ENCODE measurements around the gene FBN1.

Gene FBN1

GRCh38 chr15:48647962-48648361 lies 2.5 kb upstream of the FBN1 start:
- peaks cover 13% of the 10 kb centered on the region for H3K4me1 ChIP-seq (ENCODE audit: control insufficient read depth, insufficient read depth, low read length)
- H3K9me3 ChIP-seq (ENCODE audit: control insufficient read depth, insufficient read depth, low read length) = no peaks in the 10 kb centered on the region
- no peak overlapping the region for H3K4me3 ChIP-seq (ENCODE audit: low read depth, low read length)
- H3K27me3 ChIP-seq (ENCODE audit: control insufficient read depth, insufficient read depth, low read length) = peaks cover 37% of the 10 kb centered on the region
- no peaks in the 10 kb centered on the region for H3K36me3 ChIP-seq (ENCODE audit: control insufficient read depth, insufficient read depth, low read length)
- no peak overlapping the region for H3K9ac ChIP-seq (ENCODE audit: low read depth, low read length)

DNA sequence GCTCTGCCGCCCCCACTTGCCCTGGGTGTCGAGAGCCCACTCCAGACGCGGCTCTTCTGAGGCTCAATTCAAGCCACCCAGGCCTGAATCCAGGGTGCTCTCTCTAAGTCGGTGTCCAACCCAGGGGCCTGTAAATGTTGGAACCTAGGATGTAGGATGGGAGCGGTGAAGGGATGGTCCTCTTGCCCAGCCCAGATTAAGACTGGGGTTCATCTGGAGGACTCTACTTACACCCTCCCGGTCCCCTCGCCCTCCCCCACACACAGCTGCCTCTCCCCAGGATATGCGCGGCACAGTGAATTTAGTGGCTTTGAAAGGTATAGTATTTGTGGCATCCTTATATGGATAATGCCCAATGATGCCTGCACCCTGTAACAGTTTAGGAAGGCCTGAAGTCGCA lies 822 bp upstream of the FBN1 start:
- Histone ChIP-seq H3K4me3 (ENCODE audit: low read depth, low read length) (peak overlapping the region; percentile 69), H3K9me3 (ENCODE audit: control insufficient read depth, insufficient read depth, low read length) (no peaks in the 10 kb centered on the region), H3K9ac (ENCODE audit: low read depth, low read length) (peak overlapping the region; percentile 24), H3K4me1 (ENCODE audit: control insufficient read depth, insufficient read depth, low read length) (peaks cover 13% of the 10 kb centered on the region), H3K36me3 (ENCODE audit: control insufficient read depth, insufficient read depth, low read length) (no peaks in the 10 kb centered on the region), H3K27me3 (ENCODE audit: control insufficient read depth, insufficient read depth, low read length) (peaks cover 42% of the 10 kb centered on the region)

GRCh38 chr15:48644827-48645557 lies 517 bp downstream of the FBN1 start:
- peak overlapping the region; percentile 69 for H3K4me3 ChIP-seq (ENCODE audit: low read depth, low read length)
- no peaks in the 10 kb centered on the region for H3K36me3 ChIP-seq (ENCODE audit: control insufficient read depth, insufficient read depth, low read length)
- no peaks in the 10 kb centered on the region for H3K9me3 ChIP-seq (ENCODE audit: control insufficient read depth, insufficient read depth, low read length)
- no peak overlapping the region for H3K9ac ChIP-seq (ENCODE audit: low read depth, low read length)
- H3K27me3 ChIP-seq (ENCODE audit: control insufficient read depth, insufficient read depth, low read length) = peaks cover 42% of the 10 kb centered on the region
- peaks cover 13% of the 10 kb centered on the region for H3K4me1 ChIP-seq (ENCODE audit: control insufficient read depth, insufficient read depth, low read length)

GRCh38 chr15:48644467-48644826 lies 1.1 kb downstream of the FBN1 start:
- peak overlapping the region; percentile 65 for H3K9ac ChIP-seq (ENCODE audit: low read depth, low read length)
- no peaks in the 10 kb centered on the region for H3K9me3 ChIP-seq (ENCODE audit: control insufficient read depth, insufficient read depth, low read length)
- H3K4me3 ChIP-seq (ENCODE audit: low read depth, low read length) = peak overlapping the region; percentile 69
- H3K4me1 ChIP-seq (ENCODE audit: control insufficient read depth, insufficient read depth, low read length) = peaks cover 13% of the 10 kb centered on the region
- peaks cover 42% of the 10 kb centered on the region for H3K27me3 ChIP-seq (ENCODE audit: control insufficient read depth, insufficient read depth, low read length)
- H3K36me3 ChIP-seq (ENCODE audit: control insufficient read depth, insufficient read depth, low read length) = no peaks in the 10 kb centered on the region

DNA sequence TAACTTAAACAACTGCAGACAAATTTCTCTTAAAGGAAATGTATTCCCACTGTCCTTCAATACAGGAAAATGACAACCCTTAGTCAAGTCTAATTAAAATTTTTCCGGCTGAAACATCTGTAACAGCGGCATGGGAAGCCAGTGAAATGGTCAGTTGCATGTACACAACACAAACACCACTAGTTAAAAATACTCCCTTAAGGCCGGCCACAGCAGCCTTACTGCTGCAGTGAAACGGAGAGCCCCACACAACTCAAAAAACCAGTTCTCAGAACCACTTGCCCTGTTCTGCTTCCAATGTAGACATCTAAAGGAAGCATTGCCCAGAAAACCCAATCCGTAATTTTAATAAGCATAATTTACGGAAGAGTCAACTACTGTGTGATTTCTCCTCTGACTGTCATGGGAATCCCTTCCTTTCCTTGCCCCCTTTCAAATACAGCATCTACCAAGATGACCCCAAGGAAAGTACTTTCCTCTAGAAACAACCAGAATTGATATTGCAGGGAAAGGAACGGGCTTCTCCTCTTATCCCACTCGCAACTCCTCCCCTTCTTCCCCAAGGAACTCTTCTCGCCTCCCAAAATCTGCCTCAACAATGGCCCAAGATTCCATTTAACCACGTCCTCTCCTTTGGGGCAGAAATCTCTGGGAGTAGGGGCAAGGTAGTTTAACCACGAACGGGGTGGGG lies 1.6 kb downstream of the FBN1 start:
- Histone ChIP-seq H3K9ac (ENCODE audit: low read depth, low read length) (peak overlapping the region; percentile 65), H3K4me3 (ENCODE audit: low read depth, low read length) (peak overlapping the region; percentile 69), H3K9me3 (ENCODE audit: control insufficient read depth, insufficient read depth, low read length) (no peaks in the 10 kb centered on the region)

GRCh38 chr15:48643206-48643605 lies 2.3 kb downstream of the FBN1 start:
- no peak overlapping the region for H3K4me3 ChIP-seq (ENCODE audit: low read depth, low read length)
- H3K9ac ChIP-seq (ENCODE audit: low read depth, low read length) = no peak overlapping the region
- H3K27me3 ChIP-seq (ENCODE audit: control insufficient read depth, insufficient read depth, low read length) = peaks cover 42% of the 10 kb centered on the region
- H3K36me3 ChIP-seq (ENCODE audit: control insufficient read depth, insufficient read depth, low read length) = no peaks in the 10 kb centered on the region
- no peaks in the 10 kb centered on the region for H3K9me3 ChIP-seq (ENCODE audit: control insufficient read depth, insufficient read depth, low read length)
- H3K4me1 ChIP-seq (ENCODE audit: control insufficient read depth, insufficient read depth, low read length) = peaks cover 13% of the 10 kb centered on the region

More for the DNA sequence above, 1.6 kb downstream of the FBN1 start:
- H3K4me1 ChIP-seq (ENCODE audit: control insufficient read depth, insufficient read depth, low read length) = peaks cover 13% of the 10 kb centered on the region
- H3K27me3 ChIP-seq (ENCODE audit: control insufficient read depth, insufficient read depth, low read length) = peaks cover 42% of the 10 kb centered on the region
- no peaks in the 10 kb centered on the region for H3K36me3 ChIP-seq (ENCODE audit: control insufficient read depth, insufficient read depth, low read length)

GRCh38 chr15:48642795-48643194 lies 2.7 kb downstream of the FBN1 start:
- Histone ChIP-seq H3K4me3 (ENCODE audit: low read depth, low read length) (no peak overlapping the region), H3K9ac (ENCODE audit: low read depth, low read length) (no peak overlapping the region), H3K36me3 (ENCODE audit: control insufficient read depth, insufficient read depth, low read length) (no peaks in the 10 kb centered on the region), H3K27me3 (ENCODE audit: control insufficient read depth, insufficient read depth, low read length) (peaks cover 42% of the 10 kb centered on the region), H3K9me3 (ENCODE audit: control insufficient read depth, insufficient read depth, low read length) (no peaks in the 10 kb centered on the region), H3K4me1 (ENCODE audit: control insufficient read depth, insufficient read depth, low read length) (peaks cover 13% of the 10 kb centered on the region)

GRCh38 chr15:48641416-48641815 lies 4.1 kb downstream of the FBN1 start:
- H3K36me3 ChIP-seq (ENCODE audit: control insufficient read depth, insufficient read depth, low read length) = no peaks in the 10 kb centered on the region
- H3K4me1 ChIP-seq (ENCODE audit: control insufficient read depth, insufficient read depth, low read length) = peaks cover 7% of the 10 kb centered on the region
- H3K4me3 ChIP-seq (ENCODE audit: low read depth, low read length) = no peak overlapping the region
- peaks cover 30% of the 10 kb centered on the region for H3K27me3 ChIP-seq (ENCODE audit: control insufficient read depth, insufficient read depth, low read length)
- no peaks in the 10 kb centered on the region for H3K9me3 ChIP-seq (ENCODE audit: control insufficient read depth, insufficient read depth, low read length)
- no peak overlapping the region for H3K9ac ChIP-seq (ENCODE audit: low read depth, low read length)

DNA sequence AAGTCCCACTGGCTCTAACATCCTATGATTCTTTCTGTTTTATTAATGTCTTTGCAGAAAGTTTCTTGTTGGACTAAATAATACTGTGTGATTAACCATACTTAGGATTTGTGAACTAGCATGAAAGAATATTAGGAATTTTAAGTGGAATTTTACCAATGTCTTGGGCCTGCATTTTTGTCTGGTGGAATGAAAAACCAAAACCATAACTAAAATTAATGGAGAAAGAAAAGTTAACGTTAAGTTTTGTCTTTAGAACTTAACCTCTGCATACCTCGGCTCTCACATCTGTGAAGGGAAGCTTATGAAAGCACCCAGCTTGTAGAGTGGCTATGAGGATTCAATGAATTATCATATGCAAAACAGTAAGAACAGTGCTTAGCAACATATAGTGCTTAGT lies 6.5 kb downstream of the FBN1 start:
- Histone ChIP-seq H3K36me3 (ENCODE audit: control insufficient read depth, insufficient read depth, low read length) (no peaks in the 10 kb centered on the region), H3K9me3 (ENCODE audit: control insufficient read depth, insufficient read depth, low read length) (no peaks in the 10 kb centered on the region), H3K9ac (ENCODE audit: low read depth, low read length) (no peak overlapping the region), H3K27me3 (ENCODE audit: control insufficient read depth, insufficient read depth, low read length) (peaks cover 16% of the 10 kb centered on the region), H3K4me3 (ENCODE audit: low read depth, low read length) (no peak overlapping the region), H3K4me1 (ENCODE audit: control insufficient read depth, insufficient read depth, low read length) (peaks cover 2% of the 10 kb centered on the region)

DNA sequence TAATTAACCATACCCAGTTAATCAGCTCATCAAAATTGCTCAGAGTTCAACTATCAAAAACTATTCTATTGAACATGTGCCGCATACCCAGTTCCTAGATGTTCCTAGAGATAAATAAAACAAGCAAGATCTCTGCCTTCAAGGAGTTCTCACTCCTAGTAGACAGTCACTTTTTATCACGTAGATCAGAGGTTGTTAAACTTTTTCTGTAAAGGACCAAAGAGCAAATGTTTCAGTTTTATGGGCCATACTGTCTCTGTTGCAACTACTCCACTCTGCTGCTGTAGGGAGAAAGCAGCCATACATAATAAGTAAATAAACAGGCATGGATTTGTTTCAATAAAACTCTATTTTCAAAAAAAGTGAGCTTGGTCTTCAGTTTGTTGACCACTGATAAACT lies 7.9 kb downstream of the FBN1 start:
- no peak overlapping the region for H3K9ac ChIP-seq (ENCODE audit: low read depth, low read length)
- no peaks in the 10 kb centered on the region for H3K36me3 ChIP-seq (ENCODE audit: control insufficient read depth, insufficient read depth, low read length)
- peaks cover 2% of the 10 kb centered on the region for H3K27me3 ChIP-seq (ENCODE audit: control insufficient read depth, insufficient read depth, low read length)
- no peaks in the 10 kb centered on the region for H3K4me1 ChIP-seq (ENCODE audit: control insufficient read depth, insufficient read depth, low read length)
- H3K4me3 ChIP-seq (ENCODE audit: low read depth, low read length) = no peak overlapping the region
- no peaks in the 10 kb centered on the region for H3K9me3 ChIP-seq (ENCODE audit: control insufficient read depth, insufficient read depth, low read length)

DNA sequence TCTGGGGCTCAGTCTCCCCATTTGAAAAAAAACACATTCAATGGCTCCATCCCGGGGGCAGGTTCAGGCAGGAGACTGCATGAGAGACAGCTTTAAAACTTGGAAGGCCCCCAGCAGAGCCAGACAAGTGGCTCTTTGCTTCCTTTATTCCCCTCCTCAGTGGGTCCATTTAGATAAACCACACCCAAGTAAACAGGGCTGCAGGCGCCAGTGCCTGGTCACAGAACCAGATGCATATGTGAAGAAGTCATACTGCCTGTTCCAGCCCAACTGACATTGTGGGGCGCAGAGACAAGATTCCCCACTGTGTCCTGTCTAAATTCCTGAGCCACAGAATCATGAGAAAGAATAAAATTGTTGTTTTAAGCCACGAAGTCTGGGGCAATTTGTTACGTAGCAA lies 9.0 kb downstream of the FBN1 start:
- Histone ChIP-seq H3K4me1 (ENCODE audit: control insufficient read depth, insufficient read depth, low read length) (no peaks in the 10 kb centered on the region), H3K9me3 (ENCODE audit: control insufficient read depth, insufficient read depth, low read length) (no peaks in the 10 kb centered on the region), H3K4me3 (ENCODE audit: low read depth, low read length) (no peak overlapping the region), H3K9ac (ENCODE audit: low read depth, low read length) (no peak overlapping the region), H3K36me3 (ENCODE audit: control insufficient read depth, insufficient read depth, low read length) (no peaks in the 10 kb centered on the region), H3K27me3 (ENCODE audit: control insufficient read depth, insufficient read depth, low read length) (no peaks in the 10 kb centered on the region)

- Histone ChIP-seq H3K4me3 (ENCODE audit: low read depth, low read length) (no peak overlapping the region), H3K9me3 (ENCODE audit: control insufficient read depth, insufficient read depth, low read length) (no peaks in the 10 kb centered on the region), H3K36me3 (ENCODE audit: control insufficient read depth, insufficient read depth, low read length) (no peaks in the 10 kb centered on the region), H3K27me3 (ENCODE audit: control insufficient read depth, insufficient read depth, low read length) (no peaks in the 10 kb centered on the region), H3K4me1 (ENCODE audit: control insufficient read depth, insufficient read depth, low read length) (no peaks in the 10 kb centered on the region), H3K9ac (ENCODE audit: low read depth, low read length) (no peak overlapping the region)
Measured at GRCh38 chr15:48634893-48635292, 10.6 kb downstream of the FBN1 start.

Data from iPS-15b (cell line).